Epidermal melanocyte (primary cell): Measurements from ENCODE around the gene CAMTA1.
"Not testable (repeated sequence)": the region's sequence is repeated elsewhere in the genome, so short reads cannot be mapped to it uniquely, and the experiment has no call there.

Experiments used
- DNase-seq: peaks from one replicate; pipeline ENCODE4 v3.0.0; 2011; ENCODE audit warnings: low spot score; ENCODE audit not compliant: insufficient read length

Gene CAMTA1

GRCh38 chr1:7381729-7382128, 596.5 kb downstream of the CAMTA1 start:
- DNase-seq = not testable (repeated sequence)

- DNase-seq = no peak
Measured at GRCh38 chr1:7382971-7383370, 597.7 kb downstream of the CAMTA1 start.

GRCh38 chr1:7383671-7384520, 598.6 kb downstream of the CAMTA1 start:
- DNase-seq = no peak

GRCh38 chr1:7384679-7385078, 599.4 kb downstream of the CAMTA1 start:
- DNase-seq = no peak

- DNase-seq = no peak
Measured at GRCh38 chr1:7385471-7386225, 600.4 kb downstream of the CAMTA1 start.

GRCh38 chr1:7386226-7387052, 601.2 kb downstream of the CAMTA1 start:
- DNase-seq = no peak

GRCh38 chr1:7387053-7387927, 602.0 kb downstream of the CAMTA1 start:
- no peak for DNase-seq

- no peak for DNase-seq
Measured at GRCh38 chr1:7388141-7388487, 602.9 kb downstream of the CAMTA1 start.

GRCh38 chr1:7388488-7389185, 603.4 kb downstream of the CAMTA1 start:
- DNase-seq = no peak

GRCh38 chr1:7389201-7389905, 604.1 kb downstream of the CAMTA1 start:
- DNase-seq = no peak

- DNase-seq = no peak
Measured at GRCh38 chr1:7389906-7390603, 604.8 kb downstream of the CAMTA1 start.

GRCh38 chr1:7390604-7391000, 605.3 kb downstream of the CAMTA1 start:
- no peak for DNase-seq

- DNase-seq = no peak
Measured at GRCh38 chr1:7393136-7393535, 607.9 kb downstream of the CAMTA1 start.

- DNase-seq = no peak
Measured at GRCh38 chr1:7395251-7395650, 610.0 kb downstream of the CAMTA1 start.

GRCh38 chr1:7398982-7399381, 613.7 kb downstream of the CAMTA1 start:
- DNase-seq = no peak

- DNase-seq = no peak
Measured at GRCh38 chr1:7399514-7400125, 614.4 kb downstream of the CAMTA1 start.

- no peak for DNase-seq
Measured at GRCh38 chr1:7400566-7400965, 615.3 kb downstream of the CAMTA1 start.

GRCh38 chr1:7401814-7402547, 616.7 kb downstream of the CAMTA1 start:
- DNase-seq = peak; percentile 75
